HepG2 (cell line): ENCODE measurements around the gene NISCH. TPM values are rescaled to one million over a fixed set of nuclear protein-coding genes. Genes with fewer than 3 reads are reported as not detected.

Source experiments
- BORCS8-MEF2B ChIP-seq: sonication (generic); formaldehyde crosslinking; IDR thresholded peaks from 2 replicates; pipeline ENCODE4 v1.8.0; 2022; ENCODE audit warnings: mild to moderate bottlenecking, missing genetic modification reagents
- EZH2 ChIP-seq: conservative IDR thresholded peaks from 2 replicates; pipeline ENCODE4 v1.6.1; 2012; ENCODE audit warnings: mild to moderate bottlenecking, low read depth, low read length, moderate library complexity
- GTF3A ChIP-seq: sonication (generic); formaldehyde crosslinking; conservative IDR thresholded peaks from 2 replicates; pipeline ENCODE4 v1.4.0; 2020; ENCODE audit warnings: mild to moderate bottlenecking, missing genetic modification reagents
- KLF13 ChIP-seq: sonication (generic); formaldehyde crosslinking; IDR thresholded peaks from 2 replicates; pipeline ENCODE4 v1.4.0; 2020; ENCODE audit warnings: mild to moderate bottlenecking, missing genetic modification reagents
- NCOA1 ChIP-seq: sonication (generic); formaldehyde crosslinking; IDR thresholded peaks from 2 replicates; pipeline ENCODE4 v1.9.0; 2021; ENCODE audit warnings: missing genetic modification reagents
- NFE2 ChIP-seq: sonication (generic); formaldehyde crosslinking; IDR thresholded peaks from 2 replicates; pipeline ENCODE4 v1.4.0; 2020; ENCODE audit warnings: missing genetic modification reagents
- NFE2L2 ChIP-seq: fragments of 150-350 bp; IDR thresholded peaks from 2 replicates; pipeline ENCODE4 v1.6.1; 2014; ENCODE audit warnings: low read length
- PRMT3 ChIP-seq: sonication (generic); formaldehyde crosslinking; IDR thresholded peaks from 2 replicates; pipeline ENCODE4 v1.8.1; 2022; ENCODE audit warnings: low read depth, mild to moderate bottlenecking, moderate library complexity, missing genetic modification reagents, borderline replicate concordance
- SAFB2 ChIP-seq: sonication (generic); formaldehyde crosslinking; IDR thresholded peaks from 2 replicates; pipeline ENCODE4 v1.5.1; 2020; ENCODE audit warnings: missing genetic modification reagents, low read depth, mild to moderate bottlenecking, borderline replicate concordance
- SYNCRIP ChIP-seq: fragments of 200-400 bp; formaldehyde crosslinking; IDR thresholded peaks from 2 replicates; pipeline ENCODE4 v1.6.1; 2018; ENCODE audit warnings: mild to moderate bottlenecking, low read depth, low read length; ENCODE audit not compliant: insufficient read depth
- ZBTB21 ChIP-seq: sonication (generic); formaldehyde crosslinking; IDR thresholded peaks from 2 replicates; pipeline ENCODE4 v1.4.0; 2020; ENCODE audit warnings: missing genetic modification reagents
- ZNF253 ChIP-seq: sonication (generic); formaldehyde crosslinking; IDR thresholded peaks from 2 replicates; pipeline ENCODE4 v1.8.0; 2022; ENCODE audit warnings: mild to moderate bottlenecking, missing genetic modification reagents, borderline replicate concordance
- polyA plus RNA-seq, 8 experiments: library from polyadenylated mRNA; depleted of rRNA in 3 of 8; stranded (reverse) in 7 of 8; unstranded in 1 of 8; fragments of >200 nt; fragmentation: Illumina TruSeq in 4 of 8; extraction: Trizol in 4 of 8; gene quantifications; 2 replicates each; pipeline versions ENCODE4 v1.2.1 to v1.2.3, GENCODE V29; 2011 to 2016; ENCODE audit warnings: low read depth in 4 of 8, missing spikeins in 1 of 8, mixed read lengths in 1 of 8; ENCODE audit not compliant: insufficient read depth in 1 of 8
- total RNA-seq, 5 experiments: library from RNA; depleted of rRNA; stranded (reverse); fragments of >200 nt; fragmentation: Illumina TruSeq; extraction: Trizol; gene quantifications; 2 replicates each; pipeline ENCODE4 v1.2.3, GENCODE V29; 2016; ENCODE audit warnings: low read depth in 1 of 5
- TF ChIP-seq, protein P1 (sequence below): sonication (generic); formaldehyde crosslinking; IDR thresholded peaks from 2 replicates; pipeline ENCODE4 v1.4.0; 2020; ENCODE audit warnings: low read depth, mild to moderate bottlenecking, missing genetic modification reagents
- TF ChIP-seq, protein P2 (sequence below): sonication (generic); formaldehyde crosslinking; conservative IDR thresholded peaks from 2 replicates; pipeline ENCODE4 v1.4.0; 2020; ENCODE audit warnings: missing genetic modification reagents
- TF ChIP-seq, protein P3 (sequence below): sonication (generic); formaldehyde crosslinking; IDR thresholded peaks from 2 replicates; pipeline ENCODE4 v1.8.0; 2022; ENCODE audit warnings: missing genetic modification reagents, low read depth, mild to moderate bottlenecking, borderline replicate concordance

Gene NISCH
- total and polyA plus RNA-seq, 2 of the 13 experiments (the other 11 are each of a cell fraction or from before 2014, with no cell fraction given): 27.0 to 47.6 TPM

DNA sequence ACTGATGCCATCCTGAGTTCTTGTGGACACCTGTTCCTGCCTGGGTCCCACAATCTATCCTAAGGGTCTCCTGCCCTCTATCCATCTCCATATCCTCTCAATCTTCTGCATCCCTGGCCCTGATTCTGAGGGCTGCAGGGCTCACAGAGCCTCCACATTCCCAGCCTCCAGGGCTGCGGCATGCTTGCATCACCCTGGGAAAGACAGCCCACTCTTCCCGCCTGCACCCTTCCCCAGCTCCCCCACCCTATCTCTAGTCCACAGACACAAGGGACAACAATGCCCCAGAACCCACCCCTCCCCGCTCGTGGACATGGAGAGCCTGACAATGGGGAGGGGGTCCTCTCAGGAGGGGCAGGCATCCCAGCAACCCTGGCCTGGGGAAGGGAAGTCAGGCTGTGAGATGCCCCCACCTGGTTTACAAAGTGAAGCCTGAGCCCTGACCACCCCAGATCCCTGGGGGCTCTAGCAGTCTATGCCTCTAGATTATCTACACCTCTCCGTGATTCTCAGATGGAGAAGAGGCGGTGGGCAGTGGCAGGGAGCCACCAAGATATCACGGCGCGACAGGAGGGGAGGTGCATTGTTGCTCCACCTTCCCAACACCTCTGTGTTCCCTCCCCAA is 20.8 kb upstream of the NISCH start (continued):
- TF ChIP-seq, protein P1, sequence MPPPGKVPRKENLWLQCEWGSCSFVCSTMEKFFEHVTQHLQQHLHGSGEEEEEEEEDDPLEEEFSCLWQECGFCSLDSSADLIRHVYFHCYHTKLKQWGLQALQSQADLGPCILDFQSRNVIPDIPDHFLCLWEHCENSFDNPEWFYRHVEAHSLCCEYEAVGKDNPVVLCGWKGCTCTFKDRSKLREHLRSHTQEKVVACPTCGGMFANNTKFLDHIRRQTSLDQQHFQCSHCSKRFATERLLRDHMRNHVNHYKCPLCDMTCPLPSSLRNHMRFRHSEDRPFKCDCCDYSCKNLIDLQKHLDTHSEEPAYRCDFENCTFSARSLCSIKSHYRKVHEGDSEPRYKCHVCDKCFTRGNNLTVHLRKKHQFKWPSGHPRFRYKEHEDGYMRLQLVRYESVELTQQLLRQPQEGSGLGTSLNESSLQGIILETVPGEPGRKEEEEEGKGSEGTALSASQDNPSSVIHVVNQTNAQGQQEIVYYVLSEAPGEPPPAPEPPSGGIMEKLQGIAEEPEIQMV (CRISPR knock-in tag): no peak
- TF ChIP-seq SAFB2 (CRISPR knock-in tag) (no peak), NFE2 (no peak), EZH2 (no peak), NFE2L2 (no peak), ZBTB21 (CRISPR knock-in tag) (no peak), GTF3A (CRISPR knock-in tag) (no peak), SYNCRIP (no peak), PRMT3 (no peak), NCOA1 (no peak), BORCS8-MEF2B (CRISPR knock-in tag) (no peak), ZNF253 (CRISPR knock-in tag) (no peak), KLF13 (no peak)
- TF ChIP-seq, protein P2, sequence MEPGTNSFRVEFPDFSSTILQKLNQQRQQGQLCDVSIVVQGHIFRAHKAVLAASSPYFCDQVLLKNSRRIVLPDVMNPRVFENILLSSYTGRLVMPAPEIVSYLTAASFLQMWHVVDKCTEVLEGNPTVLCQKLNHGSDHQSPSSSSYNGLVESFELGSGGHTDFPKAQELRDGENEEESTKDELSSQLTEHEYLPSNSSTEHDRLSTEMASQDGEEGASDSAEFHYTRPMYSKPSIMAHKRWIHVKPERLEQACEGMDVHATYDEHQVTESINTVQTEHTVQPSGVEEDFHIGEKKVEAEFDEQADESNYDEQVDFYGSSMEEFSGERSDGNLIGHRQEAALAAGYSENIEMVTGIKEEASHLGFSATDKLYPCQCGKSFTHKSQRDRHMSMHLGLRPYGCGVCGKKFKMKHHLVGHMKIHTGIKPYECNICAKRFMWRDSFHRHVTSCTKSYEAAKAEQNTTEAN: no peak
- TF ChIP-seq, protein P3, sequence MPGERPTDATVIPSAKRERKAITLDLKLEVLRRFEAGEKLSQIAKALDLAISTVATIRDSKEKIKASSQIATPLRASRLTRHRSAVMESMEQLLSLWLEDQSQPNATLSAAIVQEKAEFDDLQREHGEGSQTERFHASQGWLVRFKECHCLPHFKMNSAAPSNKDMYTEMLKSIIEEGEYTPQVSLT (CRISPR knock-in tag): no peak
